ENCODE results near the gene PAX1.

Gene PAX1

DNA sequence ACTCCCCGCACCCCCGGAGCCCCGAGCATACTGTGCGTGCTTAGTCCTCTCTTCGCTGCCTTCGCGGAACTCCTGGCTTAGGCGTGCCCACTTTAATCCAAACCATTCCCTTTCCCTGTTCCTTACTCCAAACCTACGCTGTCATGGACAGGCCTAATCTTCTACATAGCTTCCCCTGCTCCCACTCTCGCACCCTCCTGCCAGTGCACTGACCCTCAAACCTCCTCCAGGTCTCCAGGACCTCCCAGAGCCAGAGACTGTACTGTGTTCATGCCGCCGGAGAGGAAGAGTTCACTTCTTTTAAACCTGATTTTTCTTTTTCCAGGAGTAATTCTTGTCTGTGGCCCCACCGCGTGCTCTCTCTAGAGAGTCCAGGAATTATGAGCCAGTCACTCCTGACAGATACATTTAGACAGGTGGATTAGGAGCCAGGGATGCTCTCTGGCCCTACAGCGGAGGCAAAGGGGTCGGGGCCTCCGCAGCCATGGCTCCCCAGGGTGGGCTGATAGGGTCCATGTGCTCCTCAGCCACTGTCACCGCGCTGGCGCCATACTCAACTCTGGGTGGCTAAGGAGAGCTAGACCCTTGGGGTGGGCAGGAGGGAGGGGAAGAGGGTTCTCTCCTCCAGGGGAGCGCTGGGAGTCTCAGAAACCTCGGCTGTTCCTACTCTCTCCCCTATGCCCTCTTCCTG is 1.6 kb upstream of the PAX1 start:
- no peak for DNase-seq (ENCODE audit: low read depth)

DNA sequence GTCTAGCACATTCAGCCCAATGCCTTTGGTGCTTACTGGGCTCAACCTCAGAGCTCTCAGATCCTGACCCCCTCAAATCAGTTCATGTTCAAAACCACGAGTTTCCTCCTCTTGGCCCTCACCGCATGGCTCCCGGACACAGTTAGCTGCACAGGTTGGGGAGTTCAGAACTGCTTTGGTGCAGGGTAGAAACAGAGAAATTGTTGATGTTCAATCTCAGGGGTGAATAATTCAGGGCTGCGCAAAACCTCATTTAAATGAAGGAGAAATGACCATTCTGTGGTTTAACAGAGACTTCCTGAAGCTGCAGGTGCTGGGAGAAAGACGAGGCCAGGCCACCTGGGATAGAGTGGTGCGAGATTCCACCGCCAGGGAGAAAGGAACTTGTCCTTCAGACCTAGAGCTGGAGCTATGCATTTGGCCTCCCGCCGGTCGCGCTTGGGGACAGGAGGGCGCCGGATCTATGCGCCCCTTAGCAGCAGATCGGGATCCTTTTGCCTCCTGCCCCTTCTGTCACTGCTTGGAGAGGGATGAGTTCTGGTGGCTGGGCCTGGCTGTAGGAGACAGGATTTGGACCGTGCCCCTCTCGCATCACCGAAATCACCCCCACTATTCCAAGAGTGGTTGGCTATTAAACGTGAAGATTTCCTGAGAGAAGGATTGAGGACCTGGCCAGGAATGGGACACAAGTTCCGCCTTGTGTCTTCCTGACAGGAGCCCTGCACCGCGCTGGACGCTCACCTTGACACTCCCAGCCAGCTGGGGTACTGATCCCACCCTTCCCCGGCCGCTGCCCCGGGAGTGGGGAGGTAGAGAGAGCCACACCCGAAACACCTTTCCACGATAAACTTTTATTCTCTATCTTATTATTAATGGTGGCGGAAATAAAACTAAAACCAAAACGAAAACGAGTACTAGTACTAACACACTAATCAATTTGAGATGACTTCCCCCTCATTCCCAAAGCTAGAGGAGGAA is 767 bp upstream of the PAX1 start:
- no peak for DNase-seq (ENCODE audit: low read depth)

DNA sequence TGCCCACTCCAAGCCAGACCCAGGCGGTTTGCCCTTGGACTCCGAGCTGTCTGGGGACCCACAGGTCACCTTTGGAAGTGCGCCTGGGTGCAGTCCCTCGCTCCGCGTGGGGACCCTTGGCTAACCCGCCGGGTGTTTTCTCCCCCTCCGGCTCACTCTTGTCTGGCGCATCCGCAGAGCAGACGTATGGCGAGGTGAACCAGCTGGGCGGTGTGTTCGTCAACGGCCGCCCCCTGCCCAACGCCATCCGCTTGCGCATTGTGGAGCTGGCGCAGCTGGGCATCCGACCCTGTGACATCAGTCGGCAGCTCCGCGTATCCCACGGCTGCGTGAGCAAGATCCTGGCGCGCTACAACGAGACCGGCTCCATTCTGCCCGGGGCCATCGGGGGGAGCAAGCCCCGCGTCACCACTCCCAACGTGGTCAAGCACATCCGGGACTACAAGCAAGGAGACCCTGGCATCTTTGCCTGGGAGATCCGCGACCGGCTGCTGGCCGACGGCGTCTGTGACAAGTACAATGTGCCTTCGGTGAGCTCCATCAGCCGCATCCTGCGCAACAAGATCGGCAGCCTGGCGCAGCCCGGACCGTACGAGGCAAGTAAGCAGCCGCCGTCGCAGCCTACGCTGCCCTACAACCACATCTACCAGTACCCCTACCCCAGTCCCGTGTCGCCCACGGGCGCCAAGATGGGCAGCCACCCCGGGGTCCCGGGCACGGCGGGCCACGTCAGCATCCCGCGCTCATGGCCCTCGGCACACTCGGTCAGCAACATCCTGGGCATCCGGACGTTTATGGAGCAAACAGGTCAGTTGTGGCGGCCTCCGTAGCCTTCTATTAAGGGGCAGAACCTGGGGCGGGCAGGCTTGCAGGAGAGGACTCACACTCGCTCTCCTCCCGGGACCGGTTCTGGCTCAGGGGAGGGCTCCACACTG is 1.1 kb downstream of the PAX1 start:
- DNase-seq (ENCODE audit: low read depth) = no peak

DNA sequence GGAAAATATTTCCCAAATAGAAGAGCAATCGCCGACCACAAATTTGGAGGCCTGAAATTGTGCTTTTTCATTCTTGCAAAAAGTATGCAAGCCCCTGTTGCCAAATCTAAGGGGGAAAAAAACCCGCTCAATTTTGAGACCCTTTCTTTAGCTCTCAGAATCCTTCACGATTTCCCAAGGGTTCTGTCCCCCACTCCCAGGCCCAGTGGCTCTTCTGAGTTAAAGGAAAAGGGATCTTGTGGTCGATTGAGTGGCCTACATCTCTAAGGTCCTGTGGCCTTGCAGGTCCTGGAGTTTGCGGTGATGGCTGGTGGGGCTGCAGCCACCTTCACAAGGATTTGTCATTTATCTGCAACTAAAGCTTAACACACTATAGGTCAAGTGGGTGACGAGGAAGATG is 1.8 kb downstream of the PAX1 start:
- DNase-seq (ENCODE audit: low read depth) = no peak

DNA sequence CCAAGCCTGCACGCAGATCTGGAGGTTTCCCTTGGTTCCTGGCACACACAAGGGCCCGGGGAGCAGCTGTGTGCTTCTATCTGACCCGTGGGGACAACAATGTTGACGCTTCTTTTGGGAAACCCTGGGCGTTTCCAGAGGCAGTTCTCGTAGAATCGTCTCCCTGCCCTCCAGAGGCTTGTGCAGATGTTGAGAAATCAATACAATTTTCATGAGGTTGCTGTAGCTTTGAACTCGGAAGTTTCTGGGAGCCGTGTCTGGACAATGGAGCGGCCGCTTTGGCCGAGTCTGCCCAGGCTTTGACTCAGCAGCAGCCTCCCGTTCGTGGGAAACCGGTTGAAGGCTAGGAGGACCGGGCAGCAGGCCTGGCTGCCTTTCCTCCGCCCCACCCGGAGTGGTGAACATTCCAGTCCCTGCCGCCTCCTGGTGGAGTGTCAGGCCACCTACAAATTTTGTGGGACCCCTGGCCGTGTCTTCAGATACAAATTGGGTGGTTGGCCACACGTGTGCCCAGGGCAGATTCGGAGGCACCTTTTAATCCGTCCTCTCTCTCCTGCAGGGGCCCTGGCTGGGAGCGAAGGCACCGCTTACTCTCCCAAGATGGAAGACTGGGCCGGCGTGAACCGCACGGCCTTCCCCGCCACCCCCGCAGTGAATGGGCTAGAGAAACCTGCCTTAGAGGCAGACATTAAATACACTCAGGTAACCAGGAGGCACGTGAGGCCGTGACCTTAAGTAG is 2.7 kb downstream of the PAX1 start:
- DNase-seq (ENCODE audit: low read depth) = no peak

DNA sequence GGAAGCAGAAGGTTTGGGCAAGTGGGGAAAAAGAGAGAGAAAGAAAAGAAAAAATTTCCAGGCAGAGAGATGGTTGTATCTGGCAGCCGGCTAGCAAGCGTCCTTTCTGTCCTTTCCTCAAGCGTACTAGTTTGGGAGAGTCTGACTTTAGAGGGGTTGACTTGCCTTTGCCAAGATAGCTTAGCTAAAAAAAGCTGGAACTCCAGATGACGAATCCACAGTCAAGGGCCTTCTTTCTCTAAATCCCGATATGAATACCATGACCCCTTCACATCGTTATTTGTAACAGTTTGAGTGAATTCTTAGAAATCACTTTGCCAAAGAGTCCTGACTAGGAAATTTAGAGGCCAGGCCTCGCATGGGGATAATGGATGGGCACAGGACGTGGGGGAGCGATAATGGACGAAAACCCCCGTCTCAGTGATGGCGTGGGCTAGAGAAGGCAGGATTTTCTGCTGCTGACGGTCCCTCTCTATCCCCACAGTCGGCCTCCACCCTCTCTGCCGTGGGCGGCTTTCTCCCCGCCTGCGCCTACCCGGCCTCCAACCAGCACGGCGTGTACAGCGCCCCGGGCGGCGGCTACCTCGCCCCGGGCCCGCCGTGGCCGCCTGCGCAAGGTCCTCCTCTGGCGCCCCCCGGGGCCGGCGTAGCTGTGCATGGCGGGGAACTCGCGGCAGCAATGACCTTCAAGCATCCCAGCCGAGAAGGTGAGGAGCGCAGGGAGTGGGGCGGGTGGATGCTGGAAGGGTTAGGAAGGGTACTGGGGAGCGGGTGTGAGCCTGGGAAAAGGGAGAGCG is 3.5 kb downstream of the PAX1 start:
- no peak for DNase-seq (ENCODE audit: low read depth)

DNA sequence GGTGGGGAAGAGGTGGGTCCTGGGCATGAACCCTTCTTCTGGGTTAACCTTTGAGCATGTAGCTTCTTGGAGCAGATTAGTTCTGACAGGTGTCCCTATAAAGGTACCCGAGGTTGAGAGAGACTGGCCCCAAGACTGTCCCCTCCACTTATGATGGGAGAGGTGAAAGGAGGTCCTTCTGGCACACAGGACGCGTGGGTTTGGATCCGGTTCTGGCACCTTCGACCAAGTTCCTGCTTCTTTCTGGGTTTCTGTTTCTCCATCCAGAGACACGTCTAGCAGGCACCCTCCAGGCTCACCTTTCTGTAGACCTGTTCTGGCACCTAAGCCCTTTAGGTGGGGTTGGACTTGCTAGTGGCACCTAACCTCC is 4.1 kb downstream of the PAX1 start:
- DNase-seq (ENCODE audit: low read depth) = no peak

DNA sequence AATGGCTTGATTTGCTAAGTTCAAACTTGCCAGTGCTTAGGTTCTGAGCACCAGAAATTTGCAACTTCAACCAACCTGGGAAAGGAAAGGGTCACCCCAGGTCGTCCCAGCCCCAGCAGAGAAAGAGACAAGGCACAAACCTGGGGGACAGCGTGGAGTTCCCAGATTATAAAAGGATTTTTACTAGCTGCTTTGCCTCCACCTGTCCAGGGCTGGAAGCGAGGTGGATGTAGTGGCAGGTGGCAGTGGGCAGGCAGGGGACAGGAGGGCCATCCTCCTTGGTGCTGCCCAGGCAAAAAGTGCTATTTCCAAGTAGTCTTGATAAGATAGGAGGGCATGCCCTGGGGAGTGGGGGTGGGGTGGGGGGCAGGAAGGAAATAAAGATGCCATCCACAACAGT is 4.9 kb downstream of the PAX1 start:
- DNase-seq (ENCODE audit: low read depth) = no peak

DNA sequence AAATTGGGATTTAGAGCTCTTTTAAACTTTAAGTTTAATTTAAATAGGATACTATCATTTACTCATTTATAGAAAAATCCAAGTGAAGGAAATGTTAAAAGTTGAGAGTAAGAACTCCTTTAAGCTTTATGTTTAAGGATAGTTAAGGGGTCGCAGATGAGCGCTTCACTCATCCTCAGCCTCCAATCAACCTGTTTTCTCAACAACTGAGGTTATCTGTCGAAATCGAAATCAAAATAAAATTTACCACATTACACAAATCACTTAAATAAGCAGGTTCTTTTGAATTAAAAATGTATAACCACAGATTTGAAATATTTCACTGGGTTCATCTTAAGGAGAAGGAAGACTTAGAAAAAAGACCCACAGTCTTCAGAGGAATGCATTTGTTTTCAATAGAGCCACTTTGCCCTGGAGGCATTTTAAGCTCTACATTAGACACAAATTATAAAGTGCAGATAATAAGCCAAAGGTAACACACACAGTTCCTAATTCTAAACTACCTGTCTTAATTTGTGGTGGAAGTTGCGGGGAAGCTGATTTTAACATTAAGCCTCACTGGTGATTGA is 5.5 kb downstream of the PAX1 start:
- DNase-seq (ENCODE audit: low read depth) = no peak

DNA sequence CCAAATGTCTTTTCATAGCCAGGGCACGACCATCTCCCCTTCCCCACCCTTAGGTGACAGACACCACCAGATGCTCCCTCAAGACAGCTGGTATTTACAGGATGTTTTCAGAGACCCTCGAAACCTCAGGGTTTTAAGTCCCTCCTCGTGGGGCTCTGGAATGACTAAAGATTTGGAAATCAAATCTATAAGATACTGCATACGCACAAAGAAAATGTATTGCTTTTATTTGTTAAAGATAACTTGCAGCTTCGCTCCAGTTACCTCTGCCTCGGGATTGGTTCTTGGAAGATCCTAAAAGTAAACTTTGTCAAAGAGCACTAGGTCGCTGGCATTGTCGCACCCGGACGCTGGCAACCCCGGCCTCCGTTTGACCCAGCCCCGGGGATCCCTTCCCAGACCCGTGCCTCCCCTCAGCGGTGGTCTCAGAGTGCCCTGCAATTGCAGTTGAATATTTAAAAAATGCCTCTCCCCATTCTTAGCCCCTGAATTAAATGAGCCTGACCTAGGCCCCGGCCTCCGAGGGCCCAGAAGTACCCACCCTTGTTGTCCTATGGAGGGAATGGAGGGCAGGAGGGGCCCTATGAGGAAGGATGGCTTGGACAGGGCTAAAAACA is 7.1 kb downstream of the PAX1 start:
- DNase-seq (ENCODE audit: low read depth) = no peak

DNA sequence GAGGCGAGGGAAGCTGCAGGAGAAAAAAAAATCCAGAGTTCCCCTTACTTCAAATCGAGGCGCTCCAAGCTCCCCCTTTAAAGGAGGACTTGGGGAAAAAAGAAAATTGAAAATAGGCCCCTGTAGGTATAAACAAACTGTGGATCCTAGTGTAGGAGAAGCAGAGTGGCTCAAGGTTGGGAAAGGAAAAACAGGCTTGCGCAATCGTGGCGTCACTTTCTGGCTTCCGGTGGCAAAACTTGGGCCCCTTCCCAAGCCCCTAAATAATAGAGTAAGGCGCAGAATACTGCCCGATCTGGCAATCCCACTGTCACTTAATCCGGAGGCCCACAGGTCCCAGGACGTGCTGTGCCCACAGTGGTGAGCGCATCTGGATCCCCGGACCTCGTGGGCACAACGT is 8.0 kb downstream of the PAX1 start:
- no peak for DNase-seq (ENCODE audit: low read depth)

DNA sequence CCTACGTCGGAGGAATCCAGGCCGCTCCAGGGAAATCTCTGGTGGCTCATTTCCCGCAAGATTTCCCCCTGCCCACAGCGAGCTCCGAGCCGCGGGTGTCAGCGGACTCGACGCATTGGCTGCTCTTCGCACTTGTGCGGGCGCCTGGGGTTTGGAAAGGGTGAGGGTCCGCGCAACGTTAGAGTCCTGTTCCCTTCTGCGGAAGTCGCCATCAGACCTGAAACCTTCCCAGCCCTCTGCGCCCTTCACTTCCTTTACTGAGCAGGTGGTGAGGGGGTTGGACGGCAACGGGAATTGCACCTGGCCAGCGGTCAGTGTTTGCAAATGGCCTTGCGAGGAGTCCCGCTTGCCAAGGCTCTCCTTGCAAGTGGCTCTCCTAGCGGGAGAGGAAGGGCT is 8.4 kb downstream of the PAX1 start:
- no peak for DNase-seq (ENCODE audit: low read depth)

DNA sequence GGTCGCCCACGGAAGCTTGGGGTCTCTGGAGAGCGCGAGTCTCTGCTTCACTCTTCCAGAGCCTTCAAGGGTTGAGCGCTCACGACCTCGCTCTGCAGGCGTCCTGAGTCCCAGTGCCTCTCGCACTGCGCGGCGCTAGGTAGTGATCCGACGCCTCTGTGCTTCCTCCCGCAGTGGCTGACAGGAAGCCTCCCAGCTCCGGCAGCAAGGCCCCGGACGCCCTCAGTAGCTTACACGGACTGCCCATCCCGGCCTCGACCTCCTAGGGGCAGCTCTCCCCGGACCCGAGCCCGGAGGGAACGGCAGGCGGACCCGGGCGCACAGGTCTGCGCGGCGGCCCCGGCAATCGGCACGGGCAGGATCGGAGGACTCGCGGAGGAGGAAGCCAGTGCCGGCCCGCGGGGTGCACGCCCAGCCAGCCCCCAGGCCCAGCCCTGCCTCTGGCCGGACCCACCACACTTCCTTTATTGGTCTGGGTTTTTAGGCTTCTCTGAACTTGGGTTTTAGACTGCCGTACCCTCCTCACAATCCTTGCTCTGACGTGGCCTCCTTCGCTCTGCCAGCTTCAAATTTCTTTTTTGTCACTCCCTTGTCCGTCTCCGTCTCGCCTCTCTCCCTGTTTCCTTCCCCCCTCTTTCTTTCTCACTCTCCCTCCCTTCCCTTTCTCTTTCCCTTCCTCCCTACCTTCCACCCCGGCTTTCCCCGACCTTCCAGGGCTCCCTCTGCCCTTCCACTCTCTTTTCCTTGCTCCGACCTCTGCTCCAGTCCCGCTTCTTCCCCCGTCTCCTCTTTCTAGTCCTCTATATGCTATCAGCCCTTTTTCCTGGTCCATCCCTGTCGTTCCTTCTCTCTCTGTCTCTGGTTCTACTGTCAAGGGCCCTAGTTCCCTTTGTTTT is 9.1 kb downstream of the PAX1 start:
- DNase-seq (ENCODE audit: low read depth) = no peak

DNA sequence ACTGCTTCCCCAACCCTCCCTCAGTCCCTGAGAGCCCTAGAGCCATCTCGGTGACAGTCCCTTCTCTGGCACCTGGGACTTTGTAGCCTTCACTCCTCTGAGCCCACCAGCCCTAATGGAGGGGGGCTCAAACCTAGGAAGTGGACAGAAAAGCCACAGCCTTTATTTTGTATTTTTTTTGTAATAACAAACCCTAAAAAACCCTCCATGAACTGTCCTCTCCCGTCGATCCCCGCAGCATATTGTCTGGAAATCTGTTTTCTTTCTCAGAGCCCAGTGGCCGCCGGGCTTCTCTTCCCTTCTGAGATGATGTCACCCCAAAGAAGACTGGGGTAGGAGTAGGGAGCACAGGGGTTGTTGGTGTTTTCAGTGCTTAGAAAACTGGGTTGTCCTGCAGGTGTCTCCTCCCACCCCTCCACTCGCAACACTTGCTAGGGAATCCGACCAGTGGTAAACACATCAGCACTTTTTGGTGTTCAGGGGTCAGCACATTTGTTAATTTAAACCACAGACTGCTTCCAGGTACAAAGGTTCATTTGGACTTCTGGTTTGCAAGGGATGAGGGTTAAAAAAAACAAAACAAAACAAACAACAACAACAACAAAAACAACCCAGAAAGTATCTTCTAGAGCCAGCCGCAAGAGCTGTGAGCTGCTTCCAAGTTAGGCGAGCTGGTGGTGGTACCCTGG is 9.9 kb downstream of the PAX1 start:
- no peak for DNase-seq (ENCODE audit: low read depth)

DNA sequence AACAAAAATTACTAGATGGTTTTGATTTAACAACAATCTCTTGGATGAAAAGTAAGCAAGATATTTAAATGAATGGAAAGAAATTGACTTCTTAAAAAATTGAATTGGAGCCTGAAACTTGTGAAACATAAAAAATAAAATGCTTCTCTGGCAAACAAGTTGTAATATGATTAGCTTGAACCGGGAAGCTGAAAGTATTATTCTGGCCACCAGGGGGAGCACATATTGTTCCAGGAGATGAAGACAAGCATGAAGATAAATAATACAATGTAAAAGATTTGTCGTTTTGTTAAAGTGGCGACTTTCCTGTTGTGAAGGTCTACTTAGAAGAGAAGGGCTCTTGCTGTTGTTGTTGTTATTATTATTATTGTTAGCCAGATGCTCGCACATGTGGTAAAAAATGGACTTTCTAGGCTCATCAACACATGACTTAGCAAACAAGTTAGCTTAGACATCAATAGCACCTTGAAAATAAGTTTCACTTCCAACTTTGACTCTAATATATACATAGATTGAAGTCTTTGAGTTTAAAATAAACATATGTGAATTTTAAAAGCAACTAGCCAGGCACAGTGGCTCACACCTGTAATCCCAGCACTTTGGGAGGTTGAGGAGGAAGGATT is 14.2 kb downstream of the PAX1 start:
- peak; percentile 0 for DNase-seq (ENCODE audit: low read depth)

DNA sequence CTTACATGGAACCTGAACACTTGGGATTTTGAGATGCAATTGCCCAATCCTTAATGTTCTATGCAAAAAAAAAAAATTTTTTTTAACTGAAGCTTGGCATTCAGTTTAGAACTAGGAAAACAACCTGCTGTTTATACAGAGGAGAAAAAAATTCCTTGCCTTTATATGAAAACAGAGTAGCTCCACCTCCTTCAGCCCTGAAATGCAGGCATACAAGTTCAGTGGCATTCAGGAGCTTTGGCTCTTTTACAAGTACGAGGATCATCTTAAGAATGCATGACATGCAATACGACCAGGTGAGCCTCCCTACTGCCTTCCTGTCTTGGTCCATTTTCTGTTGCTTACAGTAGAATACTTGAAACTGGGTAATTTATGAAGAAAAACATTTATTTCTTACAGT is 20.4 kb downstream of the PAX1 start:
- no peak for DNase-seq (ENCODE audit: low read depth)

DNA sequence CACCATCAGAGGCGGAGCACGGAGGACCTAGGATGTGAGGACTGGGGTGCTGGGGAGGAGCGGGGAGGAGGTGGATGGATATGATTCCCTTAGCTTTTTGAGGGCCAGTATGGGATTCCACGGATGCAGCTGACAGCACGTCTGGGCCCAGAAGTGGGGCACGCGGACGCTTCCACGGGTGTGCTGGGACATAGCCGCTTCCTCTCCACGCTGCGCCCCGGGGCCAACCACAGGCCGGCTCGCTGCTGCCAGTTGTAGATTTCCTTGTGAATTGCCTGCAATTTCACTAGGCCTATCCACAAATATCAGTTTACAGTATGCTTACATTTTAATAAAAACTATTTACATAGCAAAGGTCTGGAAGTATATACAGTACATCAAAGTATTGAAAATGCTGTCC is 23.9 kb downstream of the PAX1 start:
- no peak for DNase-seq (ENCODE audit: low read depth)

DNA sequence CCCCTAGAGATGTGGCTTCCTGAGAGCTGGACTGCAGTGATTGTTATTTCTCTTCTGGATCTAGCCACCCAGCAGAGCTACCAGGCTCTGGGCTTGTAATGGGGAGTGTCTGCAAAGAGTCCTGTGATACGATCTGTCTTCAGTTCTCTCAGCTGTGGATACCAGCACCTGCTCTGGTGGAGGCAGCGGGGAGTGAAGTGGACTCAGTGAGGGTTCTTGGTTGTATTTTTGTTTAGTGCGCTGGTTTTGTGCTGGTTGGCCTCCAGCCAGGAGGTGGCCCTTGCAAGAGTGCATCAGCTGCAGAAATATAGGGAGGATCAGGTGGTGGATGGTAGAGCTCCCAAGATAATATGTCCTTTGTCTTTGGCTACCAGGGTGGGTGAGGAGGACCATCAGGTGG is 33.7 kb downstream of the PAX1 start:
- no peak for DNase-seq (ENCODE audit: low read depth)

All from GM04503 (cell line).